MG63 (cell line): ENCODE results near the gene RTN4. TPM values are rescaled to one million over a fixed set of nuclear protein-coding genes. Genes with fewer than 3 reads are reported as not detected.

Experiments
- DNase-seq: peaks from one replicate; pipeline ENCODE4 v3.0.0-alpha.2; 2020
- H3K27me3 ChIP-seq: fragments of 250-450 bp; sonication (Bioruptor Pico); 2 replicates; pipeline ENCODE4 v1.5.1; 2020; ENCODE audit warnings: mild to moderate bottlenecking, moderate library complexity
- H3K36me3 ChIP-seq: fragments of 250-450 bp; sonication (Bioruptor Pico); 2 replicates; pipeline ENCODE4 v1.5.1; 2020; ENCODE audit warnings: mild to moderate bottlenecking, moderate library complexity
- H3K4me3 ChIP-seq: fragments of 250-450 bp; sonication (Bioruptor Pico); 2 replicates; pipeline ENCODE4 v1.5.1; 2020; ENCODE audit warnings: mild to moderate bottlenecking, moderate library complexity
- H3K9me3 ChIP-seq: fragments of 250-450 bp; sonication (Bioruptor Pico); 2 replicates; pipeline ENCODE4 v1.5.1; 2020; ENCODE audit warnings: mild to moderate bottlenecking, moderate library complexity
- total RNA-seq: library from RNA; depleted of rRNA; stranded (reverse); fragments of >200 nt; shearing (Covaris generic); gene quantifications from 2 replicates; pipeline ENCODE4 v1.2.3, GENCODE V29; 2014; ENCODE audit warnings: low replicate concordance; rRNA removed

Gene RTN4
- total RNA-seq, 1 experiment from 2014 or later, result 304 TPM

GRCh38 chr2:54942373-54942772 is 107.9 kb downstream of the RTN4 start:
- DNase-seq, result no peak
- no peaks in the 10 kb centered on the region for H3K27me3 ChIP-seq
- peaks cover 11% of the 10 kb centered on the region for H3K9me3 ChIP-seq

GRCh38 chr2:54941248-54941984 is 108.8 kb downstream of the RTN4 start:
- H3K36me3 ChIP-seq, result no peaks in the 10 kb centered on the region
- DNase-seq, result no peak
- H3K9me3 ChIP-seq, result peaks cover 11% of the 10 kb centered on the region
- H3K27me3 ChIP-seq, result no peaks in the 10 kb centered on the region
- no peak overlapping the region for H3K4me3 ChIP-seq

More at GRCh38 chr2:54942373-54942772, 107.9 kb downstream of the RTN4 start:
- Histone ChIP-seq H3K36me3 (no peaks in the 10 kb centered on the region), H3K4me3 (no peak overlapping the region)

GRCh38 chr2:54940723-54941122 is 109.5 kb downstream of the RTN4 start:
- Histone ChIP-seq H3K36me3 (no peaks in the 10 kb centered on the region), H3K27me3 (no peaks in the 10 kb centered on the region), H3K4me3 (no peak overlapping the region), H3K9me3 (peaks cover 11% of the 10 kb centered on the region)
- no peak for DNase-seq

- peaks cover 11% of the 10 kb centered on the region for H3K9me3 ChIP-seq
- H3K27me3 ChIP-seq, result no peaks in the 10 kb centered on the region
- no peaks in the 10 kb centered on the region for H3K36me3 ChIP-seq
- DNase-seq, result no peak
- H3K4me3 ChIP-seq, result no peak overlapping the region
Measured at GRCh38 chr2:54939446-54940118, 110.7 kb downstream of the RTN4 start.

- H3K4me3 ChIP-seq, result no peak overlapping the region
- H3K9me3 ChIP-seq, result peaks cover 11% of the 10 kb centered on the region
- H3K36me3 ChIP-seq, result no peaks in the 10 kb centered on the region
- no peak for DNase-seq
- H3K27me3 ChIP-seq, result no peaks in the 10 kb centered on the region
Measured at GRCh38 chr2:54936766-54937165, 113.5 kb downstream of the RTN4 start.

GRCh38 chr2:54935389-54935788 is 114.9 kb downstream of the RTN4 start:
- no peaks in the 10 kb centered on the region for H3K27me3 ChIP-seq
- H3K9me3 ChIP-seq, result peaks cover 11% of the 10 kb centered on the region
- H3K36me3 ChIP-seq, result no peaks in the 10 kb centered on the region
- no peak overlapping the region for H3K4me3 ChIP-seq
- DNase-seq, result no peak

- Histone ChIP-seq H3K4me3 (no peak overlapping the region), H3K36me3 (no peaks in the 10 kb centered on the region), H3K9me3 (no peaks in the 10 kb centered on the region), H3K27me3 (no peaks in the 10 kb centered on the region)
- no peak for DNase-seq
Measured at GRCh38 chr2:54931473-54931872, 118.8 kb downstream of the RTN4 start.

- no peak for DNase-seq
- H3K27me3 ChIP-seq, result no peaks in the 10 kb centered on the region
- H3K9me3 ChIP-seq, result no peaks in the 10 kb centered on the region
- no peak overlapping the region for H3K4me3 ChIP-seq
- H3K36me3 ChIP-seq, result no peaks in the 10 kb centered on the region
Measured at GRCh38 chr2:54928719-54929118, 121.5 kb downstream of the RTN4 start.

- no peak overlapping the region for H3K4me3 ChIP-seq
Measured at GRCh38 chr2:54927751-54928615, 122.3 kb downstream of the RTN4 start.

GRCh38 chr2:54927085-54927750 is 123.0 kb downstream of the RTN4 start:
- no peak for DNase-seq
- H3K9me3 ChIP-seq, result no peaks in the 10 kb centered on the region
- H3K36me3 ChIP-seq, result no peaks in the 10 kb centered on the region
- no peaks in the 10 kb centered on the region for H3K27me3 ChIP-seq
- H3K4me3 ChIP-seq, result no peak overlapping the region

More at GRCh38 chr2:54927751-54928615, 122.3 kb downstream of the RTN4 start:
- no peak for DNase-seq
- no peaks in the 10 kb centered on the region for H3K9me3 ChIP-seq
- no peaks in the 10 kb centered on the region for H3K27me3 ChIP-seq
- H3K36me3 ChIP-seq, result no peaks in the 10 kb centered on the region

- no peaks in the 10 kb centered on the region for H3K27me3 ChIP-seq
- H3K4me3 ChIP-seq, result no peak overlapping the region
- DNase-seq, result no peak
- no peaks in the 10 kb centered on the region for H3K36me3 ChIP-seq
- peaks cover 7% of the 10 kb centered on the region for H3K9me3 ChIP-seq
Measured at GRCh38 chr2:54925022-54925421, 125.2 kb downstream of the RTN4 start.

GRCh38 chr2:54924121-54924520 is 126.1 kb downstream of the RTN4 start:
- Histone ChIP-seq H3K9me3 (peaks cover 7% of the 10 kb centered on the region), H3K27me3 (no peaks in the 10 kb centered on the region), H3K36me3 (no peaks in the 10 kb centered on the region), H3K4me3 (no peak overlapping the region)
- no peak for DNase-seq

Other genes with a start within 250 kb of the RTN4 start
- gene CLHC1, start 181.8 kb upstream of the RTN4 start, total RNA-seq, result 2.3 and 3.2 TPM in 2 replicates
- gene RPS27A, start 182.2 kb upstream of the RTN4 start, total RNA-seq, result 1,753 and 2,210 TPM in 2 replicates
- 40.6 and 93.7 TPM in 2 replicates for gene MTIF2, start 218.8 kb upstream of the RTN4 start, total RNA-seq